Activated CD4-positive, alpha-beta T cell treated with anti-CD3 and anti-CD28 coated beads, Interleukin-10, Interleukin-2, amounts not matched to agents 100 ng/mL and 50 ng/mL, durations not matched to agents 16 hours and 8 hours (primary cell): ENCODE measurements around the gene RPL39.
"Not testable (repeated sequence)": the region's sequence is repeated elsewhere in the genome, so short reads cannot be mapped to it uniquely, and the experiment has no call there.

Source experiments
- DNase-seq: peaks from one replicate; pipeline ENCODE4 v3.0.0-alpha.2; 2020

RPL39 gene

GRCh38 chrX:119762718-119763117 lies 28.7 kb downstream of the RPL39 start:
- no peak for DNase-seq

GRCh38 chrX:119760026-119760877 lies 31.2 kb downstream of the RPL39 start:
- no peak for DNase-seq

- no peak for DNase-seq
These were observed 32.1 kb downstream of the RPL39 start for GRCh38 chrX:119759248-119759766.

- DNase-seq = peak; percentile 28
These were observed 32.6 kb downstream of the RPL39 start for GRCh38 chrX:119758731-119759247.

GRCh38 chrX:119757979-119758730 lies 33.3 kb downstream of the RPL39 start, which contains the start of gene SOWAHD:
Gene SOWAHD, plus strand, starts transcription at chrX:119758588. Its CDS starts 80 bp downstream, at chrX:119758668.
- DNase-seq = peak; percentile 19

GRCh38 chrX:119757646-119757978 lies 33.8 kb downstream of the RPL39 start:
- no peak for DNase-seq

GRCh38 chrX:119756926-119757635 lies 34.3 kb downstream of the RPL39 start:
- peak; percentile 44 for DNase-seq

GRCh38 chrX:119755981-119756533 lies 35.4 kb downstream of the RPL39 start:
- peak; percentile 92 for DNase-seq

GRCh38 chrX:119753639-119754257 lies 37.7 kb downstream of the RPL39 start:
- peak; percentile 79 for DNase-seq

GRCh38 chrX:119753001-119753400 lies 38.4 kb downstream of the RPL39 start:
- no peak for DNase-seq

GRCh38 chrX:119750751-119751150 lies 40.7 kb downstream of the RPL39 start:
- not testable (repeated sequence) for DNase-seq

GRCh38 chrX:119750131-119750530 lies 41.3 kb downstream of the RPL39 start:
- DNase-seq = not testable (repeated sequence)

- no peak for DNase-seq
These were observed 46.1 kb downstream of the RPL39 start for GRCh38 chrX:119745283-119745848.

GRCh38 chrX:119738742-119739141 lies 52.7 kb downstream of the RPL39 start:
- no peak for DNase-seq
